Dendritic cell treated with granulocyte-macrophage colony-stimulating factor and Interleukin-4, amounts not matched to agents 40 ng/mL and 50 ng/mL, for 4 days (primary cell): ENCODE data around the gene MALL.
"Not testable (repeated sequence)": the region's sequence is repeated elsewhere in the genome, so short reads cannot be mapped to it uniquely, and the experiment has no call there.

Experiments
- H3K27ac Mint-ChIP-seq: one replicate; pipeline ENCODE4 v1.8.0; 2022; ENCODE audit warnings: mild to moderate bottlenecking, mixed read lengths
- H3K27me3 Mint-ChIP-seq: one replicate; pipeline ENCODE4 v1.8.0; 2022; ENCODE audit warnings: mild to moderate bottlenecking, mixed read lengths
- H3K36me3 Mint-ChIP-seq: one replicate; pipeline ENCODE4 v1.8.0; 2022; ENCODE audit warnings: low read depth, mixed read lengths
- H3K4me1 Mint-ChIP-seq: one replicate; pipeline ENCODE4 v1.8.0; 2022; ENCODE audit warnings: low read depth, mixed read lengths
- H3K4me3 Mint-ChIP-seq: one replicate; pipeline ENCODE4 v1.8.0; 2022; ENCODE audit warnings: mild to moderate bottlenecking, moderate library complexity, mixed read lengths
- H3K9me3 Mint-ChIP-seq: one replicate; pipeline ENCODE4 v1.8.0; 2022; ENCODE audit warnings: mixed read lengths
- intact Hi-C: fragments of 100-400 bp; cut with micrococcal nuclease; formaldehyde crosslinking; loops from one replicate; pipeline ENCODE4 v1.15.0; 2022

Gene MALL

GRCh38 chr2:110099038-110099425 is 16.6 kb downstream of the MALL start:
- peaks cover 6% of the 10 kb centered on the region for H3K9me3 Mint-ChIP-seq
- H3K4me3 Mint-ChIP-seq, result no peak overlapping the region
- H3K27ac Mint-ChIP-seq, result no peak overlapping the region
- intact Hi-C loops, result no loop called here
- H3K36me3 Mint-ChIP-seq, result no peaks in the 10 kb centered on the region
- H3K4me1 Mint-ChIP-seq, result peaks cover 23% of the 10 kb centered on the region
- H3K27me3 Mint-ChIP-seq, result peaks cover 1% of the 10 kb centered on the region

- Mint-ChIP-seq H3K9me3 (peaks cover 6% of the 10 kb centered on the region), H3K27me3 (peaks cover 1% of the 10 kb centered on the region), H3K27ac (no peak overlapping the region), H3K4me3 (no peak overlapping the region), H3K36me3 (no peaks in the 10 kb centered on the region), H3K4me1 (peaks cover 23% of the 10 kb centered on the region)
- intact Hi-C loops, result no loop called here
These were observed 18.0 kb downstream of the MALL start for GRCh38 chr2:110097506-110098220.

- Mint-ChIP-seq H3K27ac (no peak overlapping the region), H3K4me1 (peaks cover 9% of the 10 kb centered on the region), H3K36me3 (no peaks in the 10 kb centered on the region), H3K27me3 (peaks cover 1% of the 10 kb centered on the region), H3K4me3 (no peak overlapping the region), H3K9me3 (peaks cover 6% of the 10 kb centered on the region)
- intact Hi-C loops, result no loop called here
These were observed 19.5 kb downstream of the MALL start for GRCh38 chr2:110095994-110096633.

- H3K4me3 Mint-ChIP-seq, H3K27me3 Mint-ChIP-seq, intact Hi-C loops, H3K9me3 Mint-ChIP-seq, H3K4me1 Mint-ChIP-seq, H3K27ac Mint-ChIP-seq, H3K36me3 Mint-ChIP-seq: not testable (repeated sequence)
These were observed 20.6 kb downstream of the MALL start for GRCh38 chr2:110094884-110095534.

- H3K27me3 Mint-ChIP-seq, H3K36me3 Mint-ChIP-seq, H3K9me3 Mint-ChIP-seq, intact Hi-C loops, H3K4me3 Mint-ChIP-seq, H3K27ac Mint-ChIP-seq, H3K4me1 Mint-ChIP-seq: not testable (repeated sequence)
These were observed 21.7 kb downstream of the MALL start for GRCh38 chr2:110093924-110094323.

- H3K27ac Mint-ChIP-seq, H3K4me3 Mint-ChIP-seq, intact Hi-C loops, H3K36me3 Mint-ChIP-seq, H3K9me3 Mint-ChIP-seq, H3K27me3 Mint-ChIP-seq, H3K4me1 Mint-ChIP-seq: not testable (repeated sequence)
These were observed 25.5 kb downstream of the MALL start for GRCh38 chr2:110090164-110090563.

GRCh38 chr2:110083757-110084156 is 31.9 kb downstream of the MALL start:
- intact Hi-C loops, H3K27ac Mint-ChIP-seq, H3K9me3 Mint-ChIP-seq, H3K36me3 Mint-ChIP-seq, H3K4me3 Mint-ChIP-seq, H3K27me3 Mint-ChIP-seq, H3K4me1 Mint-ChIP-seq: not testable (repeated sequence)

- H3K36me3 Mint-ChIP-seq, H3K4me1 Mint-ChIP-seq, H3K27me3 Mint-ChIP-seq, H3K4me3 Mint-ChIP-seq, H3K9me3 Mint-ChIP-seq, intact Hi-C loops, H3K27ac Mint-ChIP-seq: not testable (repeated sequence)
These were observed 32.5 kb downstream of the MALL start for GRCh38 chr2:110083162-110083561.

GRCh38 chr2:110078104-110078503 is 37.5 kb downstream of the MALL start:
- H3K4me1 Mint-ChIP-seq, H3K9me3 Mint-ChIP-seq, H3K4me3 Mint-ChIP-seq, intact Hi-C loops, H3K36me3 Mint-ChIP-seq, H3K27ac Mint-ChIP-seq, H3K27me3 Mint-ChIP-seq: not testable (repeated sequence)

GRCh38 chr2:110075896-110076295 is 39.7 kb downstream of the MALL start:
- H3K4me1 Mint-ChIP-seq, H3K27ac Mint-ChIP-seq, H3K4me3 Mint-ChIP-seq, H3K36me3 Mint-ChIP-seq, H3K9me3 Mint-ChIP-seq, H3K27me3 Mint-ChIP-seq, intact Hi-C loops: not testable (repeated sequence)

- H3K27ac Mint-ChIP-seq, intact Hi-C loops, H3K4me1 Mint-ChIP-seq, H3K27me3 Mint-ChIP-seq, H3K4me3 Mint-ChIP-seq, H3K36me3 Mint-ChIP-seq, H3K9me3 Mint-ChIP-seq: not testable (repeated sequence)
These were observed 45.8 kb downstream of the MALL start for GRCh38 chr2:110069869-110070268.

GRCh38 chr2:110068153-110068552 is 47.5 kb downstream of the MALL start:
- H3K9me3 Mint-ChIP-seq, H3K27me3 Mint-ChIP-seq, H3K27ac Mint-ChIP-seq, H3K4me3 Mint-ChIP-seq, H3K4me1 Mint-ChIP-seq, H3K36me3 Mint-ChIP-seq, intact Hi-C loops: not testable (repeated sequence)

GRCh38 chr2:110062332-110062731 is 53.3 kb downstream of the MALL start:
- H3K27ac Mint-ChIP-seq, H3K9me3 Mint-ChIP-seq, H3K4me3 Mint-ChIP-seq, H3K36me3 Mint-ChIP-seq, H3K27me3 Mint-ChIP-seq, intact Hi-C loops, H3K4me1 Mint-ChIP-seq: not testable (repeated sequence)

GRCh38 chr2:110060550-110060949 is 55.1 kb downstream of the MALL start:
- H3K4me3 Mint-ChIP-seq, H3K27me3 Mint-ChIP-seq, H3K9me3 Mint-ChIP-seq, H3K27ac Mint-ChIP-seq, H3K4me1 Mint-ChIP-seq, intact Hi-C loops, H3K36me3 Mint-ChIP-seq: not testable (repeated sequence)
